A673 (cell line): Measurements from ENCODE around the gene S100A7A. TPM values are rescaled to one million over a fixed set of nuclear protein-coding genes. Genes with fewer than 3 reads are reported as not detected.

ENCODE experiments used
- BruUV-seq: library from RNA; stranded (reverse); fragments of 400-500 nt; replicated peaks from 2 replicates; lab custom pipeline; 2021; lab: Mats Ljungman, UMichigan
- CTCF ChIA-PET: fragments of 300-600 bp; sonication (Branson Sonifier 250); formaldehyde crosslinking; loops from one replicate; lab custom pipeline; 2022; ENCODE audit warnings: antibody characterized with exemption; lab: Charles Lee
- POLR2A ChIA-PET: fragments of 300-600 bp; sonication (Branson Sonifier 250); formaldehyde crosslinking; loops from one replicate; lab custom pipeline; 2022; ENCODE audit warnings: antibody characterized with exemption; ENCODE audit not compliant: low non-redundant PET; lab: Charles Lee
- DNase-seq: peaks from one replicate; pipeline ENCODE4 v3.0.0-alpha.2; 2015; ENCODE audit warnings: low spot score
- H3K27ac ChIP-seq: fragments of 200-600 bp; sonication (generic); 2 replicates; pipeline ENCODE4 v1.5.1; 2016; ENCODE audit warnings: mixed run types, low read depth, mild to moderate bottlenecking, mixed read lengths, antibody characterized with exemption, low read length; ENCODE audit not compliant: poor library complexity, severe bottlenecking
- H3K27me3 ChIP-seq: fragments of 200-600 bp; sonication (generic); replicated peaks from 2 replicates; pipeline ENCODE4 v1.6.1; 2017; ENCODE audit warnings: mixed run types, low read depth, mild to moderate bottlenecking, mixed read lengths, antibody characterized with exemption, low read length; ENCODE audit not compliant: insufficient read depth, poor library complexity
- H3K36me3 ChIP-seq: fragments of 200-600 bp; sonication (generic); 2 replicates; pipeline ENCODE4 v1.6.1; 2016; ENCODE audit warnings: mixed run types, mild to moderate bottlenecking, mixed read lengths, antibody characterized with exemption, low read length; ENCODE audit not compliant: insufficient read depth, poor library complexity, severe bottlenecking
- H3K4me1 ChIP-seq: fragments of 200-600 bp; sonication (generic); 2 replicates; pipeline ENCODE4 v1.6.1; 2017; ENCODE audit warnings: mixed run types, mild to moderate bottlenecking, mixed read lengths, antibody characterized with exemption, low read length; ENCODE audit not compliant: insufficient read depth, poor library complexity, severe bottlenecking
- H3K4me3 ChIP-seq: fragments of 200-600 bp; sonication (generic); 2 replicates; pipeline ENCODE4 v1.5.1; 2016; ENCODE audit warnings: low read depth, mixed run types, mild to moderate bottlenecking, mixed read lengths, low read length; ENCODE audit not compliant: poor library complexity, severe bottlenecking
- H3K9me3 ChIP-seq: fragments of 200-600 bp; sonication (generic); 2 replicates; pipeline ENCODE4 v1.6.1; 2016; ENCODE audit warnings: mixed run types, low read depth, mild to moderate bottlenecking, mixed read lengths, antibody characterized with exemption, low read length; ENCODE audit not compliant: poor library complexity, severe bottlenecking
- CTCF ChIP-seq: fragments of 300-800, 200-600 bp; sonication (generic); conservative IDR thresholded peaks from 2 replicates; pipeline ENCODE4 v1.5.1; 2017; ENCODE audit warnings: low read depth, mild to moderate bottlenecking, antibody characterized with exemption, low read length, moderate library complexity, mixed read lengths
- EZH2 ChIP-seq: fragments of 200-600 bp; sonication (generic); IDR thresholded peaks from 2 replicates; pipeline ENCODE4 v1.6.1; 2017; ENCODE audit warnings: borderline replicate concordance, low read depth, mild to moderate bottlenecking, mixed read lengths, antibody characterized with exemption, low read length; ENCODE audit not compliant: poor library complexity, severe bottlenecking
- intact Hi-C: fragments of 100-400 bp; cut with micrococcal nuclease; formaldehyde crosslinking; loops from one replicate; pipeline ENCODE4 v1.10.0; 2022; ENCODE audit not compliant: unreplicated experiment
- total RNA-seq: library from RNA; stranded (reverse); gene quantifications from 2 replicates; pipeline ENCODE4 v1.2.3, GENCODE V29; 2021

Gene S100A7A
- total RNA-seq, 1 experiment from 2014 or later: not detected

DNA sequence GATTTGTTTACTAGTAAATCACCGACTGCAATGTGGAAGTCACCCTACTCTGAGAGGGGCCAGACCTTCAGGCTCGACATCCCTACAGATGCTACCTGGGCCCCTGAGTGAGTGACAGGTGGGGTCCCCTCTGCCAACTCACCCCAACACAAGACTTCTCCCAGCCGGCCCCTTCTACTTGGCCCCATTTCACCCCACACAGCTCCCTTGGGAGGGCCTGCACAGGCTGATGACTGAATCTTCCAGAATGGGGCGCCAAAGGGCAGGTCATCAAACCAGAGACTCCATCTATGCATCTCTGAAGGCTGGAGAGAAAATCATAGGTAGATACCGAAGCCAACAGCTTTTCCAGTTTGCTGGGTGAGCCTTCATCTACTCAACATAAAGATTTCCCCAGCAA is 16.1 kb upstream of the S100A7A start:
- Histone ChIP-seq H3K4me3 (no peak overlapping the region), H3K27me3 (peaks cover 66% of the 10 kb centered on the region), H3K36me3 (no peaks in the 10 kb centered on the region), H3K4me1 (no peaks in the 10 kb centered on the region), H3K27ac (no peak overlapping the region), H3K9me3 (no peaks in the 10 kb centered on the region)
- TF ChIP-seq EZH2: no peak
- no peak for TF ChIP-seq CTCF
- intact Hi-C loops: loop anchor here (5.0 kb wide), 1 partner anchor 48 kb away; no protein-coding TSS in a partner anchor
- no peak for DNase-seq
- ChIA-PET POLR2A (no interaction called here), CTCF (no interaction called here)
- BruUV-seq: no TSS peak

DNA sequence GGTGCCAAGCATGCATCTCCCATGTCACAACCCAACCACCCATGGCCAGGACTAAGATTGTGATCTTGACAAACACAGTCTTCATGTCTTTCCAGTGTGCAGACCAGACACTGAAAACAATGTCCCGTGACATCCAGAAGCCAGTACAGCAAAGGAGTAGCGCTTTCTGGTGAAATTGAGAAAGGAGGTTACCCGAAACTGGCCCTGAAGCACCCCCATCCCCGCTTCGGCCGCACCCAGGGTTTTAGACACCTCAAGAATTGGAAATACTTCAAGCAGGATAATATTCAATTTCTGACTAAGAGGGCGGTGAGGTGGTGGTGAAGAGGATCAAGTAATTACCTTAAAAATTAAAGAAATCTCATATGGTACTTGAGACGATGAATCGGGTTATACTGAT is 14.9 kb upstream of the S100A7A start:
- no peaks in the 10 kb centered on the region for H3K4me1 ChIP-seq
- no peak overlapping the region for H3K4me3 ChIP-seq
- ChIA-PET POLR2A (no interaction called here), CTCF (no interaction called here)
- H3K27ac ChIP-seq: no peak overlapping the region
- no peaks in the 10 kb centered on the region for H3K36me3 ChIP-seq
- no peak for DNase-seq
- no peaks in the 10 kb centered on the region for H3K9me3 ChIP-seq
- BruUV-seq: no TSS peak
- intact Hi-C loops: loop anchor here (5.0 kb wide), 1 partner anchor 49 kb away; no protein-coding TSS in a partner anchor
- no peak for TF ChIP-seq EZH2
- no peak for TF ChIP-seq CTCF
- peaks cover 58% of the 10 kb centered on the region for H3K27me3 ChIP-seq

- Histone ChIP-seq H3K27me3 (peaks cover 52% of the 10 kb centered on the region), H3K4me3 (no peak overlapping the region), H3K27ac (no peak overlapping the region), H3K9me3 (no peaks in the 10 kb centered on the region), H3K36me3 (no peaks in the 10 kb centered on the region), H3K4me1 (no peaks in the 10 kb centered on the region)
- TF ChIP-seq CTCF: no peak
- no peak for TF ChIP-seq EZH2
- DNase-seq: no peak
- intact Hi-C loops: loop anchor here (5.0 kb wide), 1 partner anchor 50 kb away; no protein-coding TSS in a partner anchor
- CTCF ChIA-PET: no interaction called here
- POLR2A ChIA-PET: no interaction called here
- no TSS peak for BruUV-seq
Measured at GRCh38 chr1:153402226-153402625, 14.1 kb upstream of the S100A7A start.
